Measurements from ENCODE around the gene CDC25B. TPM values are rescaled to one million over a fixed set of nuclear protein-coding genes. Genes with fewer than 3 reads are reported as not detected.

CDC25B gene
- total and polyA plus RNA-seq, 2 of the 13 experiments (the other 11 are each of a cell fraction or from before 2014, with no cell fraction given), result 14.5 to 19.4 TPM

GRCh38 chr20:3846740-3847428, 50.8 kb downstream of the CDC25B start, which contains the start of gene MAVS (continued):
- TF ChIP-seq ZNF609 (CRISPR knock-in tag; IDR thresholded peaks at IDR 0.05; ENCODE audit: borderline replicate concordance), result no peak; the same call in 1 of the 2 replicates
- peak; percentile 91 for TF ChIP-seq ZNF687 (CRISPR knock-in tag; IDR thresholded peaks at IDR 0.05)
- no peak for TF ChIP-seq SRSF4 (IDR thresholded peaks at IDR 0.05; ENCODE audit: low read depth, low read length, poor library complexity, severe bottlenecking)
- TF ChIP-seq ZNF124 (CRISPR knock-in tag; IDR thresholded peaks at IDR 0.05), result peak; percentile 89
- TF ChIP-seq BATF2 (CRISPR knock-in tag; IDR thresholded peaks at IDR 0.05), result peak; percentile 94
- no peak for TF ChIP-seq MBD4 (IDR thresholded peaks at IDR 0.05; ENCODE audit: borderline replicate concordance, low read length)
- no peak; the same call in none of the 2 replicates for TF ChIP-seq ZNF567 (CRISPR knock-in tag; IDR thresholded peaks at IDR 0.05; ENCODE audit: borderline replicate concordance)
- peak; percentile 64 for TF ChIP-seq ATF3 (CRISPR knock-in tag; IDR thresholded peaks at IDR 0.05)
- TF ChIP-seq ZNF225 (CRISPR knock-in tag; IDR thresholded peaks at IDR 0.05), result peak; percentile 90
- peak; percentile 18; the same call in 1 of the 2 replicates for TF ChIP-seq GFI1 (CRISPR knock-in tag; IDR thresholded peaks at IDR 0.05; ENCODE audit: borderline replicate concordance)
- no peak; the same call in 1 of the 2 replicates for TF ChIP-seq HDAC2 (CRISPR knock-in tag; IDR thresholded peaks at IDR 0.05)
- TF ChIP-seq THRA (CRISPR knock-in tag; IDR thresholded peaks at IDR 0.05; ENCODE audit: borderline replicate concordance), result peak; percentile 81
- TF ChIP-seq ZNF772 (CRISPR knock-in tag; IDR thresholded peaks at IDR 0.05), result peak; percentile 85; the same call in 1 of the 2 replicates
- TF ChIP-seq ZNF703 (CRISPR knock-in tag; IDR thresholded peaks at IDR 0.05; ENCODE audit: borderline replicate concordance), result peak; percentile 99
- TF ChIP-seq NRL (CRISPR knock-in tag; IDR thresholded peaks at IDR 0.05; ENCODE audit: borderline replicate concordance), result peak; percentile 83; the same call in 1 of the 2 replicates
- peak; percentile 74; the same call in 1 of the 2 replicates for TF ChIP-seq ZNF614 (CRISPR knock-in tag; IDR thresholded peaks at IDR 0.05; ENCODE audit: borderline replicate concordance)

Measured in HepG2 (cell line).